Ovary (tissue), 9 donors: ENCODE results near the gene PDE3A. TPM values are rescaled to one million over a fixed set of nuclear protein-coding genes. Genes with fewer than 3 reads are reported as not detected.

Source experiments
- DNase-seq, 5 donors: peaks; one replicate each; pipeline ENCODE4 v3.0.0-alpha.2; 2019 to 2020
- H3K27ac ChIP-seq, 2 donors: fragments of 200-600 bp; one replicate each; pipeline versions ENCODE4 v1.5.1 to v1.8.0; 2019 to 2022
- H3K27me3 ChIP-seq: fragments of 200-600 bp; one replicate; pipeline ENCODE4 v1.8.0; 2022
- H3K36me3 ChIP-seq: fragments of 200-600 bp; sonication (generic); one replicate; pipeline ENCODE4 v1.5.1; 2019
- H3K4me1 ChIP-seq: one replicate; pipeline ENCODE4 v1.8.1; 2013; ENCODE audit warnings: mild to moderate bottlenecking, moderate library complexity; ENCODE audit not compliant: insufficient read depth
- H3K4me3 ChIP-seq: fragments of 200-600 bp; sonication (generic); one replicate; pipeline ENCODE4 v1.5.1; 2017
- H3K9me3 ChIP-seq, 2 donors: fragments of 200-600 bp in 1 of 2; sonication (generic) in 1 of 2; one replicate each; pipeline versions ENCODE4 v1.5.1 to v1.8.1; 2013 to 2019; ENCODE audit warnings: mild to moderate bottlenecking in 1 of 2, moderate library complexity in 1 of 2
- CTCF ChIP-seq, 3 donors: fragments of 450-650 bp in 2 of 3; fragments of 200-600 bp in 1 of 3; IDR thresholded peaks; one replicate each; pipeline versions ENCODE4 v1.5.1 to v1.8.0; 2016 to 2022; ENCODE audit warnings: antibody characterized with exemption in 3 of 3, mild to moderate bottlenecking in 1 of 3
- EP300 ChIP-seq: sonication (generic); formaldehyde crosslinking; IDR thresholded peaks from one replicate; pipeline ENCODE4 v1.6.1; 2017; ENCODE audit warnings: antibody characterized with exemption
- POLR2A ChIP-seq: fragments of 450-650 bp; IDR thresholded peaks from one replicate; pipeline ENCODE4 v1.6.1; 2017; ENCODE audit warnings: antibody characterized with exemption, mild to moderate bottlenecking, moderate library complexity
- WGBS, 3 donors: extraction: QIAGEN DNeasy Blood & Tissue Kit in 1 of 3; methylation state at CpG; one replicate each; pipeline versions ENCODE4 v1.1.5 to v1.1.7; 2013 to 2017; 5-methylcytosine and 5-hydroxymethylcytosine counted together
- intact Hi-C, 4 donors: fragments of 100-400 bp; cut with DNase I; formaldehyde crosslinking; loops; one replicate each; pipeline versions ENCODE4 v1.11.0 to v1.15.1; 2022 to 2023
- polyA plus RNA-seq, 2 donors: library from polyadenylated mRNA; stranded (reverse); fragments of 200-250 nt in 1 of 2; fragments of 350-450 nt in 1 of 2; fragmentation: Illumina TruSeq in 1 of 2; extraction: RNeasy Lipid Tissue Mini Kit (QIAGEN cat#74804) in 1 of 2; gene quantifications; one replicate each; pipeline ENCODE4 v1.2.3, GENCODE V29; 2013 to 2014
- total RNA-seq, 7 donors: library from RNA; depleted of rRNA in 2 of 7; stranded (reverse); fragments of >200 nt in 2 of 7; fragmentation: NEBNext Ultra II Directional in 3 of 7; extraction: Animal tissue kit (Norgen Biotek cat#: 25700) in 3 of 7; gene quantifications; one replicate each; pipeline versions ENCODE4 v1.1.0 to v1.2.4, GENCODE V29; 2016 to 2023
- donor health status: DM: no; HTN: no; CAD: no; lungs with moderate emphysema.
- donor health status: DM: no; HTN: no; CAD: no.
- donor health status: Bipolar disorder and iron deficiency.
- donor health status: DM: yes; HTN: yes; CAD: no.
- donor health status: DM: no; HTN: no; CAD: no.
- donor health status: DM: yes; HTN: yes; CAD: no.

PDE3A gene
- total and polyA plus RNA-seq, 9 donors: 3.7 to 15.2 (median 7.1) TPM

- Histone ChIP-seq H3K27me3 (no peaks in the 10 kb centered on the region), H3K9me3 (no peaks in the 10 kb centered on the region), H3K4me1 (no peaks in the 10 kb centered on the region), H3K4me3 (no peak overlapping the region), H3K27ac (no peak overlapping the region), H3K36me3 (no peaks in the 10 kb centered on the region)
- WGBS, 3 donors: 42 to 66% (median 48%) methylated on average over 5 of the region's 5 CpGs
- DNase-seq: no peak
- TF ChIP-seq CTCF (IDR thresholded peaks at IDR 0.05) (no peak), POLR2A (no peak), EP300 (no peak)
- intact Hi-C loops: no loop called here
Measured at GRCh38 chr12:20475542-20475941, 107.2 kb downstream of the PDE3A start.

- no peaks in the 10 kb centered on the region for H3K36me3 ChIP-seq
- TF ChIP-seq CTCF (IDR thresholded peaks at IDR 0.05): no peak
- TF ChIP-seq EP300: no peak
- no peak for TF ChIP-seq POLR2A
- 83 to 90% (median 89%) methylated on average over 2 of the region's 2 CpGs for WGBS, 3 donors
- no peak overlapping the region for H3K4me3 ChIP-seq
- no peaks in the 10 kb centered on the region for H3K9me3 ChIP-seq
- intact Hi-C loops: no loop called here
- no peak for DNase-seq
- H3K27ac ChIP-seq: no peak overlapping the region
- H3K4me1 ChIP-seq: no peaks in the 10 kb centered on the region
- H3K27me3 ChIP-seq: no peaks in the 10 kb centered on the region
Measured at GRCh38 chr12:20476551-20476950, 108.2 kb downstream of the PDE3A start.

- Histone ChIP-seq H3K27ac (no peak overlapping the region), H3K9me3 (no peaks in the 10 kb centered on the region), H3K4me3 (no peak overlapping the region), H3K27me3 (no peaks in the 10 kb centered on the region), H3K36me3 (no peaks in the 10 kb centered on the region), H3K4me1 (no peaks in the 10 kb centered on the region)
- DNase-seq: no peak
- 21 to 27% (median 26%) methylated on average over 5 of the region's 5 CpGs for WGBS, 3 donors
- TF ChIP-seq CTCF (IDR thresholded peaks at IDR 0.05) (no peak), POLR2A (no peak)
- intact Hi-C loops: no loop called here
Measured at GRCh38 chr12:20477255-20477654, 108.9 kb downstream of the PDE3A start.

GRCh38 chr12:20477672-20478071 is 109.3 kb downstream of the PDE3A start:
- Histone ChIP-seq H3K27me3 (no peaks in the 10 kb centered on the region), H3K4me3 (no peak overlapping the region), H3K9me3 (no peaks in the 10 kb centered on the region), H3K4me1 (no peaks in the 10 kb centered on the region), H3K36me3 (no peaks in the 10 kb centered on the region), H3K27ac (no peak overlapping the region)
- intact Hi-C loops: no loop called here
- TF ChIP-seq POLR2A (no peak), CTCF (IDR thresholded peaks at IDR 0.05) (no peak), EP300 (no peak)
- WGBS, 3 donors: 17 to 28% (median 20%) methylated on average over 4 of the region's 4 CpGs
- DNase-seq: no peak
